Activated CD4-positive, alpha-beta T cell treated with anti-CD3 and anti-CD28 coated beads for 4 hours (primary cell): ENCODE results near the gene SLITRK6.
"Not testable (repeated sequence)": the region's sequence is repeated elsewhere in the genome, so short reads cannot be mapped to it uniquely, and the experiment has no call there.

ENCODE experiments used
- DNase-seq, 2 donors: peaks; one replicate each; pipeline ENCODE4 v3.0.0-alpha.2; 2020

Gene SLITRK6, protein sequence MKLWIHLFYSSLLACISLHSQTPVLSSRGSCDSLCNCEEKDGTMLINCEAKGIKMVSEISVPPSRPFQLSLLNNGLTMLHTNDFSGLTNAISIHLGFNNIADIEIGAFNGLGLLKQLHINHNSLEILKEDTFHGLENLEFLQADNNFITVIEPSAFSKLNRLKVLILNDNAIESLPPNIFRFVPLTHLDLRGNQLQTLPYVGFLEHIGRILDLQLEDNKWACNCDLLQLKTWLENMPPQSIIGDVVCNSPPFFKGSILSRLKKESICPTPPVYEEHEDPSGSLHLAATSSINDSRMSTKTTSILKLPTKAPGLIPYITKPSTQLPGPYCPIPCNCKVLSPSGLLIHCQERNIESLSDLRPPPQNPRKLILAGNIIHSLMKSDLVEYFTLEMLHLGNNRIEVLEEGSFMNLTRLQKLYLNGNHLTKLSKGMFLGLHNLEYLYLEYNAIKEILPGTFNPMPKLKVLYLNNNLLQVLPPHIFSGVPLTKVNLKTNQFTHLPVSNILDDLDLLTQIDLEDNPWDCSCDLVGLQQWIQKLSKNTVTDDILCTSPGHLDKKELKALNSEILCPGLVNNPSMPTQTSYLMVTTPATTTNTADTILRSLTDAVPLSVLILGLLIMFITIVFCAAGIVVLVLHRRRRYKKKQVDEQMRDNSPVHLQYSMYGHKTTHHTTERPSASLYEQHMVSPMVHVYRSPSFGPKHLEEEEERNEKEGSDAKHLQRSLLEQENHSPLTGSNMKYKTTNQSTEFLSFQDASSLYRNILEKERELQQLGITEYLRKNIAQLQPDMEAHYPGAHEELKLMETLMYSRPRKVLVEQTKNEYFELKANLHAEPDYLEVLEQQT

DNA sequence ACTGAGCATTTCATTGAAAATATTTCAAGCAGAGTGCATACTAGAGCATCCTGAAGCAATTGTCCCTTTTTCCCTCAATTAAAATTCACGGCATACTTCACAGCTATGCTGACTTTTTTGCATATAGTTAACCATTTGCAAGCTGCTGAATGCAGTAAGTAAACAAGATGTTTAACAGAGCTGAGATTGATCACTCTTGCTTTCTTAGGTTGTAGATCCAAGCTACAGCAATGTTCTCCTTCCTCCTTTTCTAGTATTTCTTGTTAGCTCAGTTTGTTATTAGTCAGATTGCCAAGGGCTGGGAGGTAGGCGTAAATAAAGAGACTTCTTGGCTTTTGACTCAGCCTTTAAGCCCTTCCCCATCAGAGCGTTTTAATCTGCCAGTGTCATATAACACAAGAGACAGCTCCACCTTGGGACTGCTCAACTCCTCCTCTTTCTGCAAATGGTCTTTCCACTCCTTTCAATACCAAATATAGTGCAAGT is at the start of gene SLITRK6:
TSS of gene SLITRK6 (minus strand) at position 323 of the 486 bp plus-strand sequence. CDS start 2,911 bp downstream, outside the sequence.
- DNase-seq = no peak

DNA sequence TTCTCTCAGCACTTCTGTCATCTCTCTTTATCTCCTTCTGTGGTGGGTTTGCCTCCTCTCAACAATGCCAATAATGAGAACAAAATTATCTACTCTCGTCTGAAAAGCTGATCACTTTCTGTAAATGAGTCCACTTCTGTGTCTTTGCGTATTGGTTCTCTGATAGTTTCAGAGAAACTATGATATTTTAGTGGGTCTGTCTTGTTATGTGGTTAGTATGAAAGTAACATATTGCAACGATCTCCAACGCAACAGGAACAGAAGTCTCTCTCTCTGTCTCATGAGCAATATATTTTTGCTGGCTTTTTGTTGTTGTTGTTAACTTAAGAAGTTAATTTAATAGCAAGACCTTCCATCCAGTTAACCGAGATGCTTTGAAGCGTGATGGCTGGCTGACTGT is 47.8 kb upstream of the SLITRK6 start:
- DNase-seq = no peak

DNA sequence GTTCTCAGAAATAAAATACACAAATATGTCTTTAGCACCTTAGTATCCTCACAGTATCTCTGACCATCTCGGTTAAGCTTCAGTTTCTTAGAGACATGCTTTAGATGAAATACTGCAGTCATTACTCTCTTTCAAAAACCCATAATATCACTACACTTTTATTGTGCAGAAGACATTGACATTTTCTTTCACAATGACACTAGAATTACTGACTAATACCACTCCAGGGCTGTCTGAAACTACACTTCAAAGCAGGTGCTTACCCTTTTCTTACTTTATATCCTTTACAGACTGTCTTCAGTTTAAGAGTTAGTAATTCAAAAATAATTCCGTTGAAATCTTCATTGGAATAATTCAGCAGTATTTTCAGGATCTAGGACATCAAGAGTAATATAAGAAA is 42.2 kb upstream of the SLITRK6 start:
- no peak for DNase-seq

DNA sequence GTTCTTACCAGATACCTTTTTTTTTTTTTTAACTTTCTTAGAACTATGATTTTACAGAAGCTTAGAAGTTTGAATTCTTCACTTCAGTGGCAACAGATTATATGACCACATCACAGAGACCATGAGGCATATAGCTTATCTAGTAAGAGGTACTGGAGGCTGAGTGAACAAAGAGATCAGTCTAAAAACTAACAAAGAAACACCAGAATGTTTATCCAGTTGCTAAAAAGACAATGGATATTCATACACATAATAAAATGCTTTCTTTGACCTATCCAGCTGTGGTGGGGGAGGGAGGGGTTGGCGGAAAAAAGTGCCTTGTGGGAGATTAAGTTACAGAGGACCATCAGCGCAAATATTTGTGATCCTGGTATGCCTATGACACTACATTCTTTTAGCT is 34.7 kb upstream of the SLITRK6 start:
- DNase-seq = no peak

DNA sequence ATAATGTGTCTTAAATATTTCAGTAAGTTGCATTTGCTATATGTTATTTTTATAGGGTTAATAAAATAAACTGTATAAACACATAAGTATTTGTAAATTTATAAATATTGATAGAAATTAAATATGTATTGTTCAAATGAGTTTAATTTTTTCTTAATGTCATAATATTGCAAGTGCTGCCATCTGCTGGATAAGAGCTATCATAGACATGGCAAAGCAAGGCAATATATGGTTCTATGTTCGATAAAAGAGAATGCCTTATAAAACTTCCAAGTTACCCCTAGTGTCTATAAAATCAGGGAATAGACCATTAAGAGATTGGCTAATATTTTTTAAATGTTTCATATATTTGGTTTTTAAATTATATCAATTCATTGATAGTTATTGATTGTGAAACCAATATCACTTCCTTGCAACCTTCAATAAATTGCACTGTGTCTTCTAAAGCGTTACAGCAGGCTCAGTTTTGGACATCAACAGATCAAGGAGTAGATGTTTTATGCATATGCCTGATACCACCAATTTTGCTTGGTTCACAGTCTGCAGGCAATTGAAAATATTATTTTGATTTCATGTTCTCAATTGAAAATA is 29.0 kb upstream of the SLITRK6 start:
- DNase-seq = no peak

DNA sequence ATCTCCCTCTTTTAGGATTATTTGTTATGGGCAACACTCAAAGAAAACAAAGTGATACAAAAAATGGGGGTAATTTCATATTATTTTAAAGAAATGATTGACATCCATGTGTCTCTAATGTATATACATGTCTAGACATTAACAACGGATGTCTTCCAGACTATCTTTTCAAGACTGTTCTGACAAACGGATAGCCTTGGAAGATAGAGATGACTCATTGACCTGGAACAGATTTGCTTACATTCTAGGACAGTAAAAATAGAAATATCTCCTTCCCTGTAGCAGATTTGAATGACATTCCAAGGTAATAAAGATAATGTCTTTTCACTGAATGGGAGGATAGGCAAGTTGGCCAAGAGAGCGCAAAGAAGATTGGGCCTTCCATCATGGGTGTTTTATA is 26.2 kb upstream of the SLITRK6 start:
- no peak for DNase-seq

DNA sequence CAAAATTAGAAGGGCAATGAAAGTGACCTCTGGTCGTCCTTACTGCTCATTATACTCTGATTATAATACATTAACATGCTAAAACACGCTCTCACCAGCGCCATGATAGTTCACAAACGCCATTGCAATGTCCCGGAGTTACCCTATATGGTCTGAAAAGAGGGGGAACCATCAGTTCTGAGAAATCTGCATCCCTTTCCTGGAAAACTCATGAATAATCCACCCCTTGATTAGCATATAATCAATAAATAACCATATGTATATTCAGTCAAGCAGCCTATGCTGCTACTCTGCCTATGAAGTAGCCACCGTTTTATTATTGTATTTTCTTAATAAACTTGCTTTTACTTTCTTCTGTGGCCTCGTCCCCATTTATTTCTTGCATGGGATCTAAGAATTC is 24.6 kb upstream of the SLITRK6 start:
- no peak for DNase-seq

DNA sequence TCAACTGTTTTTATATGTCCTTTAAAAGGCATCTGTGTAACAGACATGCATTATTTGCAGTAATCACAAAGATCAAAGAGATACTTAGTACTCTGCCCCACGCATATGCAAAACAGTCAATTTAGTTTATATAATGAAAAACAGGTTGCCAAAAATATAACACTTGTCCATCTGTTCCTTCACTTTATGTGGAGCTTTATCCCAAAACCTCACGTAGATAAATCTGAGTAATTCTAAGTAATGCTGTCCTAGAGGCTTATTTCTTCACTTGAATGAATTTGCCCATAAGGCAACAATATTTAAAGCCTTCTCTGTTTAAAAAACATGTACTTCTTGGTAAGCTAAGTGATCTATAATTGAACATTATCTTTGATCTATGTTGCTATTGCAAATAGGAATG is 20.3 kb upstream of the SLITRK6 start:
- DNase-seq = no peak

DNA sequence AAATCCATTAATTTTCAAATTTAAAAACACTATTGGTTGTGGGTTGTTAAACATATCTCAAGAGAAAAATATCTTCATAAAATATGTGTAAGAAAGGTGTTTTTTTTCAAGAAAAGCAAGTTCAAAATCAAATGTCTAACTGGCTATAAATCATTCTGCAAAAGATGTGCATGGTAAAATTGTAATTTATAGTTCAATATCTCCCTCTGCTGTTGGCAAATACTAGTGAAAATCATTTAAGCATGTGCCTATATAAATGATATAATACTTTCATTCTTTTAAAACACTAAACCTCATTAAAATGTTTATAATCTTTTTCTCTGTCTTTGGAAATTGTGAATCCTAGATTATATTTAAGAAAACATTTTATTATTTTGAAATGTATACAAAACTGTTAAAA is 17.2 kb upstream of the SLITRK6 start:
- DNase-seq = no peak

DNA sequence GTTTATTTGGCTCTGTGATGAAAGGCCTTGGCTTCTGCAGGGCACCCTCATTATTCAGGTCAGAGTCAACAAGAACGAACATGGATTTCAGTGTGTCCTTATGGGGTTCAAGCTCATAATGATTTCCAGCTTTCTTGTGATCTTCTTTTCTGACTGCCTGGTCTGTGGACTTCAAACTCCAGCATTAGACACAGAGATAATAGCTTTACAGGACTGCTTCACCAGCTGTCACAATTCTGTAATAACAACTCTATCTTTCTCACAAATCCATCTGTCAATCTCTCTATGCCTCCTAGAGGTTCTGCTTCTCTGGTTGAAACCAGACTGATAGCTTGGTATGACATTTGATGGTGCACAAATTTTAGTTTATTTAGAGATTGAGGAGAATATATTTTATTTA is 13.1 kb upstream of the SLITRK6 start:
- no peak for DNase-seq

DNA sequence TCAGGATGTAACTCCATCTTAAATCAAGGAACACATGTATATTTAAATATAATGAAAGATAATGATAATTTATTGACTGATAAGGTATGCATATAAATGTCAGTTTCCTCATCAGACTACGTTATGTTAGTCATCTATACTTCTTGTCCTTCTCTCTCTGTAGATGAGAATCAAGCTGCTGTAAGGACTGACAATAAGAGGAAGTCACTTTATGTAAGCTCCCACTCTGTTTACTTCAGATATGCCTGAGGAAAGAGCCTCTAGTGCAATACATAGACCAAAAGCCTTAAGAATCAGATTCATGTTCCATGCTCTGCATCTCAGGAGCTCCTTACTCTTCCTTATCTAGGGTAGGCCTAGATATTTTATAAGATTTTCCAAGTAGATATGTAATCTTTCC is 9.6 kb upstream of the SLITRK6 start:
- DNase-seq = no peak

DNA sequence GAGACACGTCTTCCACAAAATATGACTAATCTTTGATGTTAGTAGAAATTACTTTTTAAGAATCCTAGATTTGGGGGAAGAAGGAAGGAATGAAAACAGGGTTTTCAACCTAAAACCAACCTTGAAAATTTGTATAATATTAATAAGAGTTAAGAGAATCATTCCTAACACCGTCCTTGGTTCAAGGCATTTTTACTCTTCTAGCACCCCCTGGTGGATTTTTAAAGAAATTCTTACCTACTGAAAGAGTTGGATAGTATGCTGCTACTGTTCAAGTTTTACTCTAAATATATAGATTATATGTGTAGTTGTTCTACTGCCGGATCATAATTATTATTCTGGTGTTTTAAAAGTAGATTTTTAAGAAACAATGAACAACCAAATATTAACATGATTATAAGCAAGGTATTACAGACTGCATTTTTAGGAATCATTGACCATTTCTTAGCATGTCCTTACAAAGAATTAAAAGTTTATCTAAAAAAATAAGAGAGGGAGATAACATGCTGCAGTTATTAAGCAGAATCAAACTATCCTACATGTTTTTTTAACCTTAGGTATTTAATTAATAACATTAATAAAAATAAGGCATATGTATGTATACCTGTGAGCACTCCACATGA is 7.4 kb upstream of the SLITRK6 start:
- DNase-seq = no peak

DNA sequence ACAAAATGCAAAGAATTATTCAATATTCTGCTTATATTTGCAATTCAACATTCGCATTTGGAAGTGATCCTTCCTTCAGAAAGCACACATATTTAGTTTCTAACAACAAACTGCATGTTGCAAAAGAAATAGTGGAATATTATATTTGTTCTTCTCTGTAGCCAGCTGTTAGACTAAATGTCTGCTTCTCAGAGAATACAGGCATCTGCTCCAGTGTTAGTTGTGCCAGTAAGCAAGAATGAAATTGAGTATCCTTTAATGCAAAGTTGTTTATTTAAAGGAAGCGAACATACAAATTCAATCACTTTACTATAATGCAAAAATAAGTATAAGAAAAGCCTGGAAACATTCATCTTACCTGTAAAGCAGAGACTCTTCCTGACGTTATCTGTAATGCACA is 663 bp downstream of the SLITRK6 start:
- no peak for DNase-seq

DNA sequence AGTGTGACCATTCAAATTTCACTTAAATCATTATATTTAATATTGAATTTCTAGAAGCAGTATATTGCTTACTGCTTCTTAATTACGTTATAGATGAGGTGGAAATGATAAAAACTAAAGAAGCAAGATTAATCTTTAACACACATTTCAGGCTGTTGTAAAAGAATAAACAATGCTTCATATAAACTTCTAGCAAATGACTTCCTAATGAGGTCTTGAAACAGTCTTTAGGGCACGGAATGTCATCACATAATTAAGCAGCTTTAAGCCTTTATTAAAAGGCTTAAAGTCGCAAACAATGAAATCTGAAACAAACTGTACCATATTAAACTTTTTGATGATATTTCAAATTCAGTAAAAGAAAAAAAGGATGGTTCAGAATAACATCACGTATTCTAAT is 1.9 kb downstream of the SLITRK6 start:
- no peak for DNase-seq

DNA sequence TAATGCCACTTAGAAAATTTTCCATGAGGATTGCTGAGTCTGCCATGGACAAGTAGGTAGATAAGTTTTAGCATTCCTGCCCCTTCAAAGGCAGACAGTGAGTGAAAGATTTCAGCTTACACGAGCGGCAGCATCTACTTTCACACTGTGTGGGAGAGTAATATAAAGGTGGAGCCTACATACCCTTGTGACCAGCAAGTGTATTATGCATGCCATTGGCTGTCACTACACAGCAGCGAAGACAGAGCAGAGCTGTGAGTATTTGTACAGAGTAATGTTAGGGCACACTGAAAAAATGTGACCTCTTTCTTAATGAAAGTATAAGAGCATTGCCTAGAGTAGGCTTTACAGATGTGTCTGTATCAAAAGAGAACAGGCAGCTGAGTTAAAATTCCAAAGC is 14.0 kb downstream of the SLITRK6 start:
- no peak for DNase-seq

DNA sequence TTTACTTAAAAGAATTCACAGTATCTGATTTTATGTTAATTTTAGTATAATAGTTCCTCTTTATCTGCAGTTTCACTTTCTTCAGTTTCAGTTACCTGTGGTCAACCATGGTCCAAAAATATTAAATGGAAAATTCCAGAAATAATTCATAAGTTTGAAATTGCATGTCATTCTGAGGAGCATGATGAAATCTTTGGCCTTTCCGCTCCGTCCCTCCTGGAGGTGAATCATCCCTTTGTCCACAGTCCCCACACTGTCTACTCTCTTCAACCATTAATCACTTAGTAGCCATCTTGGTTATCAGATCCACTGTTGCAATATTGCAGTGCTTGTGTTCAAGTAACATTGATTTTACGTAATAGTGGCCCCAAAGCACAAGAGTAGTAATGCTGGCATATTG is 26.9 kb downstream of the SLITRK6 start:
- no peak for DNase-seq

DNA sequence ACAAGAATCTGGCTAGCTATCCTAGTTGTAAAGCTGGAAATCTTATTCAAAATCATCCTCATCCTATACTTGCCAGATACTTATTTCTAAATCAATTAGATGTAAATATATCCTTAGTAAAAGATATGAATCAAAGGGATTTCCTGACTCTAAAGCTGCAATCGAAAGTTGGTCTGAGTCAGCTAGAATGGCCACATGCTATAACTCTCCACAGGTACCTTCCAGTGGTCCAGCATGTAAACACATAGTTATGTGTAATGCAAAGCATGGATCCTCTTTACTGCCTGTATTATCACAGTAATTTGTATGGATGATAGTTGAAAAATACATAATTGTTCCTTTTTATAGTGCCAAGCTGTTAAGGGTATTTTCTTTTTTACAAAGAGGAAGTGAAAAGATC is 27.4 kb downstream of the SLITRK6 start:
- DNase-seq = no peak

DNA sequence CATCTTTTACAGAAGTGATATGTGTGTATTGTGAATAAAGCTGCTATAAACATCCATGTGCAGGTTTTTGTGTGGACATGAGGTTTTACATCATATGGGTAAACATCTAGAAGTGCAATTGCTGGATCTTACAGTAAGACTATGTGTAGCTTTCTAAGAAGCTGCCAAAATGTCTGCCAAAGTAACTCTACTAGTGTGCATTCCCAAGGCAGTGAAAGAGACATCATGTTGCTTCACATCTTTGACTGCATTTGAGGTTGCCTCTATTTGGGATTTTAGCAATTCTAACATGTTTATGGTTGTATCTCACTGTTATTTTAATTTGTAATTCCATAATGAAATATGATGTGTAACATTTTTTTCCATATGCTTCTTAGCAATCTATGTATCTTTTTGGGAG is 30.3 kb downstream of the SLITRK6 start:
- DNase-seq = no peak

DNA sequence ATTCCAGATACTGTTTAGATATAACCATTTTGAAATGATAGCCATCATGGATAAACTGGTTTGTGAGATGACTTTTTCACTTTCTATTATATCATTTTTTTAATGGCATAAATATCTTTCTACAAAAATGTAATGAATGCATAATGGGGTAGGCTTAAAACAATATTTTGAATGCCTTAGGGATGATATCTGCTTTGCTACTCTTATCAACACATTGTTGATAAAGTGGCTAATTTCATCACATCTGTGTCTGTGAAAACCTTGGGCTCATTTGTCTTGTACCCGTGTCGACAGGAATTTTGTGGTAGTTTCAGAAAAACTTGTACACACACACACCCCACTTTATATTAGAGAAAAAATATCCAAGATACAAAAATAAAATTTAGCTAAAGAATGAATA is 44.1 kb downstream of the SLITRK6 start:
- no peak for DNase-seq

DNA sequence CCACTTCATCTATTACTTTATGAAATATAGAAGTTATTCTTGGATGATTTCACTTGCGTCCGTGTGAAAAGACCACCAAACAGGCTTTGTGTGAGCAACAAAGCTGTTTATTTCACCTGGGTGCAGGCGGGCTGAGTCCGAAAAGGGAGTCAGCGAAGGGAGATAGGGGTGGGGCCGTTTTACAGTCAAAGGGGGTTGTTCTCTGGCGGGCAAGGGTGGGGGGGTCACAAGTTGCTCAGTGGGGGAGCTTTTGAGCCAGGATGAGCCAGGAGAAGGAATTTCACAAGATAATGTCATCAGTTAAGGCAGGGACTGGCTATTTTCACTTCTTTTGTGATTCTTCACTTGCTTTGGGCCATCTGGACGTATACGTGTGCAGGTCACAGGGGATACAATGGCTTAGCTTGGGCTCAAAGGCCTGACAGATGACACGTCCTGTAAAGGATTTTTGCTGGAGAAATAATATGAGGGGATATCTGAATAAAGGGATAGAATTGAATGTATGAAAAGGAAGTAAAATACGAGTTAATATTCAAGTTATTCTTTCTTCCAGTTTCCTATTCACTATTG is 55.9 kb downstream of the SLITRK6 start:
- DNase-seq = not testable (repeated sequence)
